Measurements from ENCODE around the gene KIAA2012. TPM values are rescaled to one million over a fixed set of nuclear protein-coding genes. Genes with fewer than 3 reads are reported as not detected.

KIAA2012 gene
- total RNA-seq, 2 experiments from 2014 or later = not detected

DNA sequence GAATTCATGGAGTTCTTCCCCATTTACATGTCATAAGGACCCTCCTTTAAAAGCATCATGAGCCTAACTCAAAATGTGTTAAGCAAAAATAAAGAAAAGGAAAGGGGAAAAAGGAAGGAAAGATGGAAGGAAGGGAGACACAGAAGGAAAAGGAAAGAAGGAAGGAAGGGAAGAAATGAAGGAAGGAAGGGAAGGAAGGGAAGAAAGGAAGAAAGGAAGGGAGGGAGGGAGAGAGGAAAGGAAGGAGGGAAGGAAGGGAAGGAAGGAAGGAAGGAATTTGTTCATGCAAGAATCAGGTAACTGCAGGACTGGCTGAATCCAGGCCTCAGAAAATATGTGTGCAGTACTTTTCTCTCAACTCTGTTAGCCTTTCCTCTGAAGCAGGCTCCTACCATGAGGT, 32.0 kb downstream of the KIAA2012 start:
- H3K4me1 Mint-ChIP-seq = no peaks in the 10 kb centered on the region
- no peaks in the 10 kb centered on the region for H3K36me3 Mint-ChIP-seq (ENCODE audit: low read depth)
- no peak overlapping the region for H3K27ac Mint-ChIP-seq
- CTCF ChIA-PET = interaction anchor here (1.4 kb wide), 1 partner anchor 19 kb away, joined by 3 read pairs; no protein-coding TSS in a partner anchor
- H3K27me3 Mint-ChIP-seq = peaks cover 16% of the 10 kb centered on the region
- no peaks in the 10 kb centered on the region for H3K9me3 Mint-ChIP-seq
- no peak overlapping the region for H3K4me3 Mint-ChIP-seq
- DNase-seq = no peak
- POLR2A ChIA-PET = no interaction called here

DNA sequence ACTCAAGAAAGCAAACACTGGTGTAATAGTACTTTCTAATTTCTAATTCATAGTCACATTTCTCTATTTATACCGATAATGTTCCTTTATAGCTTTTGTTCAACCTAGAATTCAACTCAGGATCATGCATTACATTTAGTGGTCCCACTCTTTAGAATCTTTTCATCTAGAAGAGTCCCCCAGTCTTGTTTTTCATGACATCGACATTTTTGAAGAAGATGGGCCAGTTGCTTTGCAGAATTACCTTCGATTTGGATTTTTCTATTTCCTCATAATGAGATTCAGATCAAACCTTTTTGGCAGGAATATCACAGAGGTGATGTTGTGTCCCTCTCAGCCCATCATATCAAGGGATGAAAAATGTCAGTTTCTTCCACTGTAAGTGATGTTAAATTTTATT, 35.3 kb downstream of the KIAA2012 start:
- no peak overlapping the region for H3K27ac Mint-ChIP-seq
- POLR2A ChIA-PET = no interaction called here
- H3K4me3 Mint-ChIP-seq = no peak overlapping the region
- H3K27me3 Mint-ChIP-seq = peaks cover 19% of the 10 kb centered on the region
- H3K36me3 Mint-ChIP-seq (ENCODE audit: low read depth) = no peaks in the 10 kb centered on the region
- no peak for DNase-seq
- CTCF ChIA-PET = no interaction called here
- H3K9me3 Mint-ChIP-seq = no peaks in the 10 kb centered on the region
- no peaks in the 10 kb centered on the region for H3K4me1 Mint-ChIP-seq

DNA sequence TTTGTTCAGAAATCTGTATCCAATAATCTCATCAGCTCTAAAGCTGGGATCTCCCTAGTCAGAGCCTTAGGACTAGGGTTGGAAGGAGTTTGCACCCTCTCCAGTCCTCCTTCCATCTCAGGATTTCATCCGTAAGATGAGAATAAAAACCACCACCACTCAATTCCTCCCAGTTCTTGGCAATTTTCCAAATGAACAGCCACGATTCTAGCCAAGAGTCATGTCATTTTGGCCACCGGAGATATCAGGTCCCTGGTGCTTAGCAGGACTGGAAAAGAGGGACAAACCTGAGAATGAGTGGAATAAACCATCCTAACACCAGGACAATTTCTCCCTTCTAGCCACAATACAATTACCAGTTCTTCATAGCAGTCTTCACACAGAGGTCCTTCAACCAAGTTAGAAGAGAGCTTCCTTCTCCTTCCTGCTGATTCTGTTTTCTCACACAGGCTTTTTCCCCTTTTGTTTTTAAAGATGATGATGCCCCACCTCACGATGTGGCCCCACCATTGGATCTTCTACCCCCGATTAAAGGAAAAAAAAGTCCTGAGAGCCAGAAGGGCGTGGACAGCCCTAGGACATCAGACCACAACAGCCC, 36.2 kb downstream of the KIAA2012 start:
- H3K4me3 Mint-ChIP-seq = no peak overlapping the region
- H3K36me3 Mint-ChIP-seq (ENCODE audit: low read depth) = no peaks in the 10 kb centered on the region
- peaks cover 16% of the 10 kb centered on the region for H3K27me3 Mint-ChIP-seq
- ChIA-PET CTCF (no interaction called here), POLR2A (no interaction called here)
- H3K27ac Mint-ChIP-seq = no peak overlapping the region
- H3K4me1 Mint-ChIP-seq = no peaks in the 10 kb centered on the region
- no peaks in the 10 kb centered on the region for H3K9me3 Mint-ChIP-seq
- DNase-seq = no peak

DNA sequence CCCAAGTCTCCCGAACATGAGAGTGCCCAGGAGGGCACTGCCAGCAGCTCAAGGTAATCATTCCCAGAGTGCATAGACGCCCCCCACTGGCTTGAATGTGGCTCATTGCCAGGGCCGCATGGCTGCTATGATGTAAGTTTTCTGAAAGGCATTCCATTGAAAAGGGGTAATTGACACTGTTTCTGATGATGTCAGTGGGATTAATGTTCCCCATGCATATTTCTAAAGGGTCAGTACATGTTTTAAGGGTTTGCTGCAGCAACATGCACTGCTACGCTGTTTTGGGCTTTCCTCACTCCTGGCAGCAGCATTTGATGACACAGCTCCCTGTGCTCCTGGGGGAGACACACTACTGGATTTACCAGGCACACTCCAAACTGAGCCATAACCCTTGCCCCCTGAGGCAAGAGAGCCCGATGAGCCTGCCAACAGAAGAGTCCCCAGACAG, 36.7 kb downstream of the KIAA2012 start:
- Mint-ChIP-seq H3K27me3 (peaks cover 15% of the 10 kb centered on the region), H3K27ac (no peak overlapping the region), H3K36me3 (ENCODE audit: low read depth) (no peaks in the 10 kb centered on the region), H3K4me1 (no peaks in the 10 kb centered on the region), H3K9me3 (no peaks in the 10 kb centered on the region), H3K4me3 (no peak overlapping the region)
- ChIA-PET POLR2A (no interaction called here), CTCF (no interaction called here)
- no peak for DNase-seq

DNA sequence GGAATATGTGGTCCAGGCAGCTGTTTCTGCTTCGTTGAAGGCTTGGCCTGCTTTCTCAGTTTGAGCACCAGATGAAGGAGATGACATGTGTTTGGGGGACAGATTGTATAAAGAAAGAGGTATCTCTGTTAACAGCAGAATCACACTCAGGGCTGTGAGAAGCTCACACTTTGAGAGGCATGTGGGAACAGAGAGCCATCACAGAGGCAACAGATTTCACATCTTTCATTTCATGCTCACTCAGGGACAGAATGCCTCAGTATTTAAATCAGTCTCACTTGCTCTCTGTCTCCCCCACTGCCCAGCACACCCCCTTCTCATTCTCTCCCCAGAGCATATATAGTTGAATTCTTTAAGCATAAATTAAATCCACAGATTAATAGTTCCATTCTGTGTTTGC, 37.4 kb downstream of the KIAA2012 start:
- CTCF ChIA-PET = no interaction called here
- no peak overlapping the region for H3K27ac Mint-ChIP-seq

DNA sequence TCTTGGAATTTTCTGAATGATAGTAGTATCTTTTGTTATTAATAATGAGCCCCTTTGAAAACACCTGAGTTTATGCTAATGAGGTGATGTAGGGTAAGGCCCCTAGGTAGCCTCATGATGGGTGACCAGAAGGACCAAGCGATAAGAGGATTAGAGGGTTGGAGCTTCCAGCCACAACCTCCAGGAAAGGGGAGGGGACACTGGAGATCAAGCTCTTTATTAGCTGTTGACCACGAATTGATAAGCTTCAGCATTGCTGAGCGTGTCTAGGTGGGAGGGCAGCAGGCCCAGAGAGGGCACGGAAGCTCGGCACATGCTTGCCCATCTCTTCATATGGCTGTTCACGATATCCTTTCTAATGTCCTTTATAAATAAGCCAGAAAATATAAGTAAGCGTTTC, 39.0 kb downstream of the KIAA2012 start:
- Mint-ChIP-seq H3K9me3 (no peaks in the 10 kb centered on the region), H3K27me3 (peaks cover 26% of the 10 kb centered on the region), H3K4me1 (no peaks in the 10 kb centered on the region), H3K27ac (no peak overlapping the region), H3K4me3 (no peak overlapping the region), H3K36me3 (ENCODE audit: low read depth) (no peaks in the 10 kb centered on the region)
- ChIA-PET POLR2A (no interaction called here), CTCF (no interaction called here)
- no peak for DNase-seq

More for the DNA sequence above, 37.4 kb downstream of the KIAA2012 start:
- H3K4me1 Mint-ChIP-seq = no peaks in the 10 kb centered on the region
- no peak overlapping the region for H3K4me3 Mint-ChIP-seq
- no peak for DNase-seq
- no peaks in the 10 kb centered on the region for H3K9me3 Mint-ChIP-seq
- H3K36me3 Mint-ChIP-seq (ENCODE audit: low read depth) = no peaks in the 10 kb centered on the region
- POLR2A ChIA-PET = no interaction called here
- H3K27me3 Mint-ChIP-seq = peaks cover 17% of the 10 kb centered on the region

DNA sequence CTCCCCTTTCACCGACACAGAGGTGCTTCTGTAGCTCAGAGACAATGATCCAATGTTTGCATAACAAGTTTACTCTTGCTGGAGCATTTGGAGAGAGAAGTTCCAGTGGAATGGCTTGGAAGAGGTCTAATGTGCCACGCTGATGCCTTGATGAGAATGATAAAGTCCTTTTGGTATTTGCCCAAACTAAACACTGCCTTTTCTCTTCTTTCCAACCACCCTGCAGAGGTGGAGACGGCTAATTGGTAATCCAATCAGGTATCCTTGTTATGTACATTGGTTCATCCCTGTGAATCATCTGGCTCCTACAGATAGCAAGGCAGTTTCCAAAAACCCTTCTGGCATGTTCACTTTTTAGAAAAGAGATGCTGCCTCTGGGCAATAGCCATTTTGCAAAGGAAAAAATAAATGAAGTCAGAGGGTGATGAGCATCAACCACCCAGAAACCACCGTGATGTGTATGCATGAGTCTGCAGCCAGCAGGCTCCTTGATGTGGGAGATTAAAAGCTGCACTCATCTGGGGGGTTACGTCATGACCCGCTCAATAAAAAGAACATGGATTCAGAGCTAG, 40.6 kb downstream of the KIAA2012 start:
- Mint-ChIP-seq H3K4me3 (no peak overlapping the region), H3K4me1 (no peaks in the 10 kb centered on the region), H3K9me3 (no peaks in the 10 kb centered on the region), H3K36me3 (ENCODE audit: low read depth) (no peaks in the 10 kb centered on the region), H3K27ac (no peak overlapping the region), H3K27me3 (peaks cover 31% of the 10 kb centered on the region)
- DNase-seq = no peak
- ChIA-PET CTCF (no interaction called here), POLR2A (no interaction called here)

DNA sequence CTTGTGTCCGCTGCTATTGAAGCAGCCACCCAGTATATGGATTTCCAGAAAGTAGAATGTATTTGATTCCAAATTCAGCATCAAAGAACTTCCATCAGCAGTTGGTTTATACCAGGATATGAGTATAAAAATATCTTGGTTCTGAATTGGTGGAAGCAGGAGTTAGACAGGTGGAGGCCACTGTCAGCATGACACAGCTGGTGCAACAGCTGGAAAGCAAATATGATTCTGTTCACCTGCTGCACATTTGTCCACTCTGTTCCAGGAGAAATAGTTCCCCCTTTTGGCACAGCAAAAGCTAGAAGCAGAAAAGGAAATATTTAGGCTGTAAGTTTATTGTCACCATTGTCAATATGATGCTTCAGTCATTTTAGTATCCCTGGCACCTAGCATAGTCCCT, 41.2 kb downstream of the KIAA2012 start:
- no peak overlapping the region for H3K4me3 Mint-ChIP-seq
- peaks cover 29% of the 10 kb centered on the region for H3K27me3 Mint-ChIP-seq
- POLR2A ChIA-PET = no interaction called here
- H3K36me3 Mint-ChIP-seq (ENCODE audit: low read depth) = no peaks in the 10 kb centered on the region
- no peak for DNase-seq
- CTCF ChIA-PET = no interaction called here
- no peak overlapping the region for H3K27ac Mint-ChIP-seq
- H3K4me1 Mint-ChIP-seq = no peaks in the 10 kb centered on the region
- no peaks in the 10 kb centered on the region for H3K9me3 Mint-ChIP-seq

DNA sequence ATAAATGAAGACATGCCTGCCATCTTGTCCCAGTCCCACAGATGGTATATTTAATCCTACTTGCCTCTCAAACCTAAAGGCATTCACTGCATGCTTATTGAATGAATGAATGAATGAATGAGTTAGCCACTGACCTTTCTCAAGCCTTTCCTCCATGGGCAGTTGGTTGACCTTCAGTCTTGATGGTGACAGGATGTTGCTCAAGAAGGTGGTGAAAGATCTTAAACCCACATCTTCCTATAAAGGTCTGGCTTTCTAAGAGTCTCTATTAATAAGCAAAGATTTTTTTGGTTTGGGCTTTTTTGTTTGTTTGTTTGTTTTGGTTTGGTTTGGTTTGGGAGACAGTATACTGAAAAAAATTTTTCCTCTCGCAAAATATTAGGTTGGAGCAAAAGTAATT, 41.7 kb downstream of the KIAA2012 start:
- peaks cover 25% of the 10 kb centered on the region for H3K27me3 Mint-ChIP-seq
- POLR2A ChIA-PET = no interaction called here
- H3K4me3 Mint-ChIP-seq = no peak overlapping the region
- no peaks in the 10 kb centered on the region for H3K36me3 Mint-ChIP-seq (ENCODE audit: low read depth)
- H3K27ac Mint-ChIP-seq = no peak overlapping the region
- H3K4me1 Mint-ChIP-seq = no peaks in the 10 kb centered on the region
- DNase-seq = no peak
- CTCF ChIA-PET = no interaction called here
- H3K9me3 Mint-ChIP-seq = no peaks in the 10 kb centered on the region

DNA sequence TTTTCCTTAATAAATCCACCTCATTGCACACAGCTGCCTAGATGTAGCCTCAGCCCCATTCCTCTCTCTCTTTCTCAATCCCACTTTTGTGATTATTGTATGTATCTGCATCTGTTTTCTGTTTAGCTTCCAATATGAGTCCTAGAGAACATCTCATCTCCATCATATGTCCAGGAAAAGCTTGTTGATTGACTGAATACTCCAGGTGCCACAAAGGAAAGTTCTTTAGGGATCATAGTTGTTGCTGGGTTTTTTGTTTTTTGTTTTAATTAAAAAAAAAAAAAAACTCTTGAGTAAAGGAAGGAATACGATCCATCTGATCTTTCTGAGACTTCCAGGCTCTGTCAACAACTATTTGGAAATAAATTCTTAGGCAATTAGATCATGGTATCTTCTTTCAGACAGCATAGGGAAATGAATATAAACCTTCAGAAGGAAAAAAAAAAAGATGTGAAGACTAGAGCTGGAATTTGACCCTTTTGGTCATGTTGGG, 42.5 kb downstream of the KIAA2012 start:
- Mint-ChIP-seq H3K4me1 (no peaks in the 10 kb centered on the region), H3K4me3 (no peak overlapping the region), H3K27ac (no peak overlapping the region), H3K36me3 (ENCODE audit: low read depth) (no peaks in the 10 kb centered on the region), H3K9me3 (no peaks in the 10 kb centered on the region), H3K27me3 (peaks cover 23% of the 10 kb centered on the region)
- no peak for DNase-seq
- POLR2A ChIA-PET = no interaction called here
- CTCF ChIA-PET = no interaction called here

DNA sequence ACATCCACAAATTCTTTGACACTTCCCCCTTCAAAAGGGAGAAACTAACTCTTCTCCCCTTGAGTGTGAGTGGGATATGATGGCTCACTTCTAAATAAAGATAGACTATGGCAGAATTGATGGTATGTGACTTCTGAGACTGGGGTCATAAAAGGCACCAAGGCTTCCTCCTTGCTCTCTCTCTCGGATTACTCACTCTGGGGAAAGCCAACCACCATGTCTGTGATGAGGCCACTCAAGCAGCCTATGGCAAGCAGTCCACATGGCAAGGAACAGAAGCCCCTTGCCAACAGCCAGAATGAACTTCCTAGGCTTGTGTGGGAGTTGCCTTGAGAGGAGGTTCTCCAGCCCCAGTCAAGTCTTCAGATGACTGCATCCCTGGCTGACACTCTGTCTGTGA, 43.6 kb downstream of the KIAA2012 start:
- peaks cover 4% of the 10 kb centered on the region for H3K9me3 Mint-ChIP-seq
- no peaks in the 10 kb centered on the region for H3K36me3 Mint-ChIP-seq (ENCODE audit: low read depth)
- H3K27me3 Mint-ChIP-seq = peaks cover 21% of the 10 kb centered on the region
- no peak overlapping the region for H3K4me3 Mint-ChIP-seq
- no peaks in the 10 kb centered on the region for H3K4me1 Mint-ChIP-seq
- no peak overlapping the region for H3K27ac Mint-ChIP-seq
- DNase-seq = no peak
- ChIA-PET POLR2A (no interaction called here), CTCF (no interaction called here)

DNA sequence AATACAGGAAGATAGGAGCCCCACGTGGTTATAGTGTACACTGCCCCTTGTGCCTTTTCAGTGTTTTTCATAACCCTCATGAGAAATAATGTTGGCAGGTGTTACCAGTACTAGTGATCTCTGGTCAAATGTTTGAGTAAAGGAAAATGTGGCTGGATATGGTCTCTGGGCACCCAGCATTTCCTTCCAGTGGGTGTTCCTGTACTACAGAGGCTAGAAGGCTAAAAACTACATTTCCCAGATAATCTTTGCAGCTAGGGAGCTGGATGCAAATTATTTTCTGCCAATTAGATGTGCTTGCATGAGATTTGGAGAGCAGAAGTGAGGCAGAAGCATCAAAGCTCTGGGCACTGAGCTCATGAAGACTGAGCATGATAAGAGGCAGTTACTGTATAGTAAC, 45.1 kb downstream of the KIAA2012 start:
- ChIA-PET CTCF (no interaction called here), POLR2A (no interaction called here)
- no peak for DNase-seq
- no peak overlapping the region for H3K4me3 Mint-ChIP-seq
- no peaks in the 10 kb centered on the region for H3K4me1 Mint-ChIP-seq
- H3K27ac Mint-ChIP-seq = no peak overlapping the region
- peaks cover 21% of the 10 kb centered on the region for H3K27me3 Mint-ChIP-seq
- peaks cover 4% of the 10 kb centered on the region for H3K9me3 Mint-ChIP-seq
- no peaks in the 10 kb centered on the region for H3K36me3 Mint-ChIP-seq (ENCODE audit: low read depth)

DNA sequence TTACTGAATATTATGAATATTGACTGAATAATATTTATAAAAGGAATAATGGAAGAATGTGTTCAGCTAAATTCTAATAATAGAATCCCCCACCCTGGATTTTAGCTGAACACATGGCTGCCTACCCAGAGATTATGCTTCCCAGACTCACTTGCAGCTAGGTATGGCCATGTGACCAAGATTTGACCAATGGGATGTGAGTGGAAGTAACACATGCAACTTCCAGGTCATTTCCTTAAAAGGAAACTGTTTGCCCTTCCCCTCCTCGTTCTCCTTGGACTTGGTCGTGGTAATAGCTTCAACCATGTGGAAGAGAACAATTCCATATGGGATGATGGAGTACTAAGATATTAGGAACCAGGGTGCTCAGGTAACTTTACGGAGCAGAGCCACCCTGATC, 47.8 kb downstream of the KIAA2012 start:
- no peak overlapping the region for H3K4me3 Mint-ChIP-seq
- ChIA-PET POLR2A (no interaction called here), CTCF (no interaction called here)
- H3K27me3 Mint-ChIP-seq = peaks cover 25% of the 10 kb centered on the region
- no peak for DNase-seq
- peaks cover 5% of the 10 kb centered on the region for H3K4me1 Mint-ChIP-seq
- no peak overlapping the region for H3K27ac Mint-ChIP-seq
- H3K36me3 Mint-ChIP-seq (ENCODE audit: low read depth) = no peaks in the 10 kb centered on the region
- H3K9me3 Mint-ChIP-seq = peaks cover 4% of the 10 kb centered on the region

DNA sequence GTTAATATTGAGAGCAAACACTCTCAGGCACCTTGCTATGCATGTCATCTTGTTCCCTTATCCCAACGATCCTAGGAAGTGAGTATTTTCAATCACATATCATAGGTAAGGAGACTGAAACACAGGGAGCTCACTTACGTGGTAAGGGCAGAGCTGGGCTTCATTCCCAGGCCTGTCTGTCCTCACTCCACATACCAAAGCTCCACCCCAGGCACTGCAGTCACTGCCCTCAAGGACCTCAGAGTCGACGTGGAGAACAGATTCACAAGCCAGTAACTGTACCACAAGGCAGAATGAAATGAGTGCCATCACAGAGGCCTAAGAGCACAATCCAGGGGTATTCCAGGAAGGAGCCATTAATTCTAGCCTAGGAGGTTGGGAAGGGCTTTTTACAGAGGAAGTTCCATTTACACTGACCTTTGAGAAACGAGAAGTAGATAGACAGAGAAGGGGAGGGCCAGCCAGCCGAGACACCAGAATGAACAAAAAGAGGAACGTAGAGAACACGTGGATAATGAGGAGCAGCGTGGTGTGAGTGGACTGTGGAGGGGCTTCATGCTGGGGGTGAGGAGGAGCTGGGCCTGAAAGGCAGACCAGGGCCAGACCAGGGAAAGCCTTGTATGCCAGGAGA, 48.6 kb downstream of the KIAA2012 start:
- peaks cover 5% of the 10 kb centered on the region for H3K4me1 Mint-ChIP-seq
- H3K4me3 Mint-ChIP-seq = no peak overlapping the region
- no peak overlapping the region for H3K27ac Mint-ChIP-seq
- CTCF ChIA-PET = no interaction called here
- POLR2A ChIA-PET = no interaction called here
- DNase-seq = no peak
- H3K9me3 Mint-ChIP-seq = peaks cover 4% of the 10 kb centered on the region
- H3K27me3 Mint-ChIP-seq = peaks cover 19% of the 10 kb centered on the region
- H3K36me3 Mint-ChIP-seq (ENCODE audit: low read depth) = no peaks in the 10 kb centered on the region
